Stomach (tissue), 9 donors: ENCODE measurements around the gene FANK1. TPM values are rescaled to one million over a fixed set of nuclear protein-coding genes. Genes with fewer than 3 reads are reported as not detected.
A peak's percentile ranks its signal among the peaks of the same experiment; 100 is the strongest.

Experiments
- DNase-seq, 2 donors: peaks; one replicate each; pipeline versions ENCODE4 v3.0.0 to v3.0.0-alpha.2; 2013 to 2019
- H3K27ac ChIP-seq, 5 donors: fragments of 200-600 bp in 4 of 5; sonication (generic) in 4 of 5; one replicate each; pipeline ENCODE4 v1.5.1; 2013 to 2019; ENCODE audit warnings: mild to moderate bottlenecking in 1 of 5, moderate library complexity in 1 of 5
- H3K27me3 ChIP-seq, 3 donors: fragments of 200-600 bp; sonication (generic); one replicate each; pipeline ENCODE4 v1.5.1; 2017 to 2019; ENCODE audit warnings: mixed run types in 1 of 3
- H3K36me3 ChIP-seq, 4 donors: fragments of 200-600 bp; sonication (generic); 1 replicate in 3 of 4; 2 replicates in 1 of 4; pipeline ENCODE4 v1.5.1; 2016 to 2019
- H3K4me1 ChIP-seq, 4 donors: fragments of 200-600 bp; sonication (generic); one replicate each; pipeline ENCODE4 v1.5.1; 2016 to 2019
- H3K4me3 ChIP-seq, 4 donors: fragments of 200-600 bp; sonication (generic) in 3 of 4; one replicate each; pipeline ENCODE4 v1.5.1; 2016 to 2019; ENCODE audit warnings: mild to moderate bottlenecking in 1 of 4
- H3K9me3 ChIP-seq, 4 donors: fragments of 200-600 bp; sonication (generic); one replicate each; pipeline ENCODE4 v1.5.1; 2016 to 2019
- EP300 ChIP-seq: sonication (generic); formaldehyde crosslinking; IDR thresholded peaks from one replicate; pipeline ENCODE4 v1.6.1; 2017; ENCODE audit warnings: antibody characterized with exemption
- POLR2A ChIP-seq, 4 donors: fragments of 450-650 bp; IDR thresholded peaks; one replicate each; pipeline ENCODE4 v1.6.1; 2016; ENCODE audit warnings: antibody characterized with exemption in 4 of 4, control low read depth in 2 of 4, mild to moderate bottlenecking in 1 of 4, moderate library complexity in 1 of 4
- POLR2AphosphoS5 ChIP-seq, 3 donors: sonication (generic); formaldehyde crosslinking; IDR thresholded peaks; one replicate each; pipeline ENCODE4 v1.6.1; 2016; ENCODE audit warnings: antibody characterized with exemption in 3 of 3
- WGBS, 5 donors: extraction: QIAGEN DNeasy Blood & Tissue Kit in 3 of 5; methylation state at CpG; one replicate each; pipeline versions ENCODE4 v1.1.5 to v1.1.7; 2013 to 2018; 5-methylcytosine and 5-hydroxymethylcytosine counted together
- intact Hi-C: fragments of 100-400 bp; cut with DNase I; formaldehyde crosslinking; loops from one replicate; pipeline ENCODE4 v1.15.1; 2023; ENCODE audit warnings: low total_unique reads
- polyA plus RNA-seq, 3 donors: library from polyadenylated mRNA; stranded (reverse); fragments of 200-250 nt; gene quantifications; one replicate each; pipeline ENCODE4 v1.2.3, GENCODE V29; 2013
- total RNA-seq, 5 donors: library from RNA; depleted of rRNA; stranded (reverse); fragments of >200 nt; gene quantifications; one replicate each; pipeline versions ENCODE4 v1.1.0 to v1.2.3, GENCODE V29; 2014 to 2016
- TF ChIP-seq, protein P1 (sequence below), 7 experiments: fragments of 450-650 bp in 4 of 7; fragments of 200-600 bp in 3 of 7; sonication (generic) in 3 of 7; IDR thresholded peaks; one replicate each; pipeline ENCODE4 v1.5.1; 2016 to 2019; ENCODE audit warnings: antibody characterized with exemption in 7 of 7, control low read depth in 2 of 7, mild to moderate bottlenecking in 1 of 7
- donor health status: healthy with polysubstance abuse.
- donor health status: Bipolar disorder and iron deficiency.
- donor health status: healthy.

FANK1 gene
- total and polyA plus RNA-seq, 8 donors = 1.6 to 13.3 (median 6.4) TPM

DNA sequence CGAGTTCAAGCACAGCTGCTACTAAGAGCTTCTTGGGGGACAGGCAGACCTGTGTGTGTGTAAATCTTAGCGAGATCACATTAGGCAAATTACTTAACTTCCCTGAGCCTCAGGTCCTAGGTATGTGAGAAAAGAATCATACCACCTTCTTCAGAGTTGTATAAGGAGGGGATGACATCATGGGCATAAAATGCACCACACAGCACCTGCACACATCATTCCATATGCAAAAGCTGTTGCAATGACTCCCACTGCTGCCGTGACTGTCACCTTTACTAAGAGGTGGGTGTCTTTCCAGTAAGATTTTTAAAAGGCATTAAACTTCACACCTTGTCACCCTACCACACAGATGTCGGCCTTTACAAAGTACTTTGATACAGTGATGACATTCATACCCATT lies 146.0 kb downstream of the FANK1 start:
- Histone ChIP-seq H3K4me3 (no peak overlapping the region), H3K4me1 (peaks cover 0 to 20% (median 4%) of the 10 kb centered on the region in 4 donors), H3K27ac (peak overlapping the region in 1 of 5 donors; percentile 47), H3K9me3 (no peaks in the 10 kb centered on the region), H3K36me3 (no peaks in the 10 kb centered on the region), H3K27me3 (no peaks in the 10 kb centered on the region)
- intact Hi-C loops = no loop called here
- TF ChIP-seq EP300 = no peak
- no peak for TF ChIP-seq POLR2A (IDR thresholded peaks at IDR 0.05)
- TF ChIP-seq POLR2AphosphoS5 (IDR thresholded peaks at IDR 0.05) = no peak
- TF ChIP-seq, protein P1, sequence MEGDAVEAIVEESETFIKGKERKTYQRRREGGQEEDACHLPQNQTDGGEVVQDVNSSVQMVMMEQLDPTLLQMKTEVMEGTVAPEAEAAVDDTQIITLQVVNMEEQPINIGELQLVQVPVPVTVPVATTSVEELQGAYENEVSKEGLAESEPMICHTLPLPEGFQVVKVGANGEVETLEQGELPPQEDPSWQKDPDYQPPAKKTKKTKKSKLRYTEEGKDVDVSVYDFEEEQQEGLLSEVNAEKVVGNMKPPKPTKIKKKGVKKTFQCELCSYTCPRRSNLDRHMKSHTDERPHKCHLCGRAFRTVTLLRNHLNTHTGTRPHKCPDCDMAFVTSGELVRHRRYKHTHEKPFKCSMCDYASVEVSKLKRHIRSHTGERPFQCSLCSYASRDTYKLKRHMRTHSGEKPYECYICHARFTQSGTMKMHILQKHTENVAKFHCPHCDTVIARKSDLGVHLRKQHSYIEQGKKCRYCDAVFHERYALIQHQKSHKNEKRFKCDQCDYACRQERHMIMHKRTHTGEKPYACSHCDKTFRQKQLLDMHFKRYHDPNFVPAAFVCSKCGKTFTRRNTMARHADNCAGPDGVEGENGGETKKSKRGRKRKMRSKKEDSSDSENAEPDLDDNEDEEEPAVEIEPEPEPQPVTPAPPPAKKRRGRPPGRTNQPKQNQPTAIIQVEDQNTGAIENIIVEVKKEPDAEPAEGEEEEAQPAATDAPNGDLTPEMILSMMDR (IDR thresholded peaks at IDR 0.05) = no peak
- 61 to 71% (median 68%) methylated on average over 4 of the region's 4 CpGs for WGBS, 5 donors
- no peak for DNase-seq

DNA sequence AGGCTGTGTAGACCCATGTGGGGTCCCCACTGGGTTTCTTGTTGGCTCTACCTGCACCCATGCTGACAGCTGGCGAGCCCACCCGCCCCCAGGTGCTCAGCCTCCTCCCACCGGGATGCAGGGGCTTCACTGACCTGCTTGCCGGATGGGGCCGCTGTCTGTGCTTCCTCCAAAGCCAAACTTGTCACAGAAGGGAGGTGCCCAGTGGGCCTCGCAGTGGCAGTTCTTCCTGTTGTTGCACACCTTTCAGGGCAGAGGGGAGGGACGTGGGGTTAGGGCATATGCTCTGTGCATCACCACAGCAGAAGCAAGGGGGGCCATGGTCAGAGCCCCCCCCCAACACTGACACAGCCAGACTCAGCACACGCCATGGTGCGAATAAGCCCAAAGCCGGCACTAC lies 146.5 kb downstream of the FANK1 start:
- Histone ChIP-seq H3K36me3 (no peaks in the 10 kb centered on the region), H3K9me3 (no peaks in the 10 kb centered on the region), H3K4me3 (no peak overlapping the region), H3K4me1 (peaks cover 0 to 20% (median 4%) of the 10 kb centered on the region in 4 donors), H3K27ac (no peak overlapping the region), H3K27me3 (no peaks in the 10 kb centered on the region)
- DNase-seq = no peak
- no peak for TF ChIP-seq POLR2AphosphoS5 (IDR thresholded peaks at IDR 0.05)
- TF ChIP-seq POLR2A (IDR thresholded peaks at IDR 0.05) = no peak
- no peak for TF ChIP-seq EP300
- TF ChIP-seq, protein P1 (IDR thresholded peaks at IDR 0.05) = no peak
- WGBS, 5 donors = 86 to 95% (median 89%) methylated on average over 7 to 10 of the region's 10 CpGs
- intact Hi-C loops = no loop called here

DNA sequence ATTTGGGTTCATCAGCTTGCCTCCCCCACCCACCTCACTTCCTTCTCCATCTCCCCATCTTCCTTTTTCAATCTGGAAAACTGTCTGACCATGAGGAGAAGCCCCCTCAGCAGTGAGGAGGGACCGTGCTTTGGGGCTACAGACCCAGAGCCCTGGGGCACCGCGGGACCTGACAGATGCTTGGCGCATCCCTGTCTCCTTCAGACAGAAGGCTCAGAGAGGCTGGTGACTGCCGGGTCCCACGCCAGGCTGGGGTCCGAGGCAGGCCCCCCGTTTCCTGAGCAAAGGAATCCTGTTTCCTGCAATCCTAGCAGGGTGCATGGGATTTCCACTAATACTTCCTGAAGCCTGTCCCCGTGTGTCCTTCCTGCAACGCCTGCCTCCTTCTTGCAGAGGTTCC lies 147.0 kb downstream of the FANK1 start:
- H3K9me3 ChIP-seq = no peaks in the 10 kb centered on the region
- H3K4me1 ChIP-seq = peaks cover 0 to 20% (median 4%) of the 10 kb centered on the region in 4 donors
- H3K36me3 ChIP-seq = no peaks in the 10 kb centered on the region
- DNase-seq = no peak
- WGBS, 5 donors = 65 to 87% (median 83%) methylated on average over 4 to 10 of the region's 10 CpGs
- TF ChIP-seq, protein P1 (IDR thresholded peaks at IDR 0.05) = no peak
- TF ChIP-seq POLR2AphosphoS5 (IDR thresholded peaks at IDR 0.05) (no peak), EP300 (no peak), POLR2A (IDR thresholded peaks at IDR 0.05) (no peak)
- intact Hi-C loops = no loop called here
- H3K27me3 ChIP-seq = no peaks in the 10 kb centered on the region
- no peak overlapping the region for H3K4me3 ChIP-seq
- H3K27ac ChIP-seq = no peak overlapping the region

DNA sequence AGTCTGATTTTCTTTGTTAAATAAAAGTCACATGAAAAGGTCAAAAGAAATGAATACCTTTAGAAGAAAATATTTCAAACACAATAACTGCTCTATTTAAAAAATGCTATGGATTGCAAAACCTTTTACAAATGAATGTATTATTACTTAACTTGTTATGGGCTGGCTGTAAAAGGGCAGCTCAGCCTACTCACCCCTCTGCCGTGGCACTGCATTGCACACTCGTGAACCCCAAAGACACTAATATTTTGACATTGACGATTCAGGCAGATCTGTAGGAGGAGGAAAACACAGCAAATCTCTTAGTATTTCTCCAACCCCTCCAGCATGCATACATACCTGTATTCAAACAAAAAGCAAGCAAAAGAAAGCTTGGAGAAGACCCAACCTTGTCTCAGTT lies 149.5 kb downstream of the FANK1 start:
- WGBS, 5 donors = 63 to 93% (median 88%) methylated on average over 3 of the region's 3 CpGs
- H3K36me3 ChIP-seq = no peaks in the 10 kb centered on the region
- intact Hi-C loops = no loop called here
- DNase-seq = no peak
- H3K4me3 ChIP-seq = no peak overlapping the region
- TF ChIP-seq POLR2A (IDR thresholded peaks at IDR 0.05) (no peak), POLR2AphosphoS5 (IDR thresholded peaks at IDR 0.05) (no peak), EP300 (no peak)
- TF ChIP-seq, protein P1 (IDR thresholded peaks at IDR 0.05) = no peak
- no peaks in the 10 kb centered on the region for H3K9me3 ChIP-seq
- H3K27me3 ChIP-seq = no peaks in the 10 kb centered on the region
- peaks cover 0 to 24% (median 4%) of the 10 kb centered on the region in 4 donors for H3K4me1 ChIP-seq
- H3K27ac ChIP-seq = no peak overlapping the region
